NCI-H460 (cell line): ENCODE measurements around the gene ZBED2. TPM values are rescaled to one million over a fixed set of nuclear protein-coding genes. Genes with fewer than 3 reads are reported as not detected.
"Not testable (repeated sequence)": the region's sequence is repeated elsewhere in the genome, so short reads cannot be mapped to it uniquely, and the experiment has no call there.

Experiments
- DNase-seq: peaks from one replicate; pipeline ENCODE4 v3.0.0-alpha.2; 2016; ENCODE audit warnings: low read depth; ENCODE audit errors: extremely low read depth
- polyA plus RNA-seq: library from polyadenylated mRNA; depleted of rRNA; stranded (reverse); fragments of >200 nt; gene quantifications from 2 replicates; pipeline ENCODE4 v1.2.3, GENCODE V29; 2014; cell fraction: nucleus; rRNA removed
- total RNA-seq: library from RNA; depleted of rRNA; stranded (reverse); fragments of >200 nt; shearing (Covaris generic); gene quantifications from 2 replicates; pipeline ENCODE4 v1.2.3, GENCODE V29; 2014; rRNA removed

Gene ZBED2, protein sequence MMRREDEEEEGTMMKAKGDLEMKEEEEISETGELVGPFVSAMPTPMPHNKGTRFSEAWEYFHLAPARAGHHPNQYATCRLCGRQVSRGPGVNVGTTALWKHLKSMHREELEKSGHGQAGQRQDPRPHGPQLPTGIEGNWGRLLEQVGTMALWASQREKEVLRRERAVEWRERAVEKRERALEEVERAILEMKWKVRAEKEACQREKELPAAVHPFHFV
- total RNA-seq, result not detected in 2 replicates
- not detected in 2 replicates for polyA plus RNA-seq

GRCh38 chr3:111595232-111595631, at the start of gene ZBED2:
Gene ZBED2 (minus strand): TSS chr3:111595346. CDS start chr3:111594201, 1,145 bp downstream.
- no peak for DNase-seq

GRCh38 chr3:111639316-111639715, 44.2 kb upstream of the ZBED2 start:
- DNase-seq, result no peak

DNA sequence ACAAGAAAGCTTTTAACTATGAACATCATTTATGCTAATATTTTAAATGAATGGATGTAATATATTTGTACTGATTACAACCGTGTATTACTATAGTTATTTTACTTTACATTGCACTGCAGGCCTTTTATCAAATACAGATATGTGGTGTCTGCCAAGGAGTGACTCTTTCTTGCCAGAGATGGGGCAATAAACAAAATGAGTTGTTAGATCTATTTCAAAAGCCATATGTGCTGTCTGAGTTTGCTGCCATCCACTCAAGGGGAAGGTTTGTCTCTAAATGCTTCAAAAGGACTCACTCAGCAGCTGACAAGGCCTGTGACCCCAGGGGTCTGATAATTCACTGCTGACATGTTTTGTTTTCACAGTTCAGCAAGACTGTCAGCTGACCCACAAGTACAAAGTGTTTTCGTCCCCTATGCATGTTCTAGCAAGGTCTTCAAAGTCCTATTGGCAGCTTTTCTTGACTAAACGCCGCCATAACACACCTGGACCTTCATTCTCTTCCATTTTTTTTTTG, 41.3 kb upstream of the ZBED2 start:
- DNase-seq, result no peak

DNA sequence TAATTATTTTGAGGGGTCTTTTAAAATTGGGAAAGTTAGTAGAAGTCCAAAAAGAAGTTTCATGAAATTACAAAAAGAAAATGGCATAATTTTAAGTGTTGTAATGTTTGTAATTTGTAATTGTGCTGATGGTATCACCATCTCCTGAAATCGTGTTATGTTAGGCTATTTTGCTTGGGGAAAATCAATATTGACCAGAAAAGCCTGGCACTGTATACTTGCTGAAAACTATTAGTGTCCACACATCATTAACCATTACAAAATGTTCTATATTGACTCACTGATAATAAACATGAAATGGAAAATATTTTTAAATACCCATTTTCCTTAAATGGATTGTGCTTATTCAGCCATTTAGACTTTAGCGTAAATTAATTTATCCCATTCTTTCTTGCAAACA, 40.3 kb upstream of the ZBED2 start:
- no peak for DNase-seq

- DNase-seq, result not testable (repeated sequence)
Measured at GRCh38 chr3:111630638-111631037, 35.5 kb upstream of the ZBED2 start.

DNA sequence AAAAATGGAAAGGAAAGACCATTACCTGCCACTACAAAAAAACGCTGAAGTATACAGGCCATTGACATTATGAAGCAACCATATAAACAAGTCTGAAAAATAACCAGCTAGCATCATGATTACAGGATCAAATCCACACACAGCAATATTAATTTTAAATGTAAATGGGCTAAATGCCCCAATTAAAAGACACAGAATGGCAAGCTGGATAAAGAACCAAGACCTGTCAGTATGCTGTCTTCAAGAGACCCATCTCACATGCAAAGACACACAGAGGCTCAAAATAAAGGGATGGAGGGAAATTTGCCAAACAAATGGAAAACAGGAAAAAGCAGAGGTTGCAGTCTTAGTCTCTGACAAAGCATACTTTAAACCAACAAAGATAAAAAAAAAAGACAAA, 33.9 kb upstream of the ZBED2 start:
- not testable (repeated sequence) for DNase-seq

DNA sequence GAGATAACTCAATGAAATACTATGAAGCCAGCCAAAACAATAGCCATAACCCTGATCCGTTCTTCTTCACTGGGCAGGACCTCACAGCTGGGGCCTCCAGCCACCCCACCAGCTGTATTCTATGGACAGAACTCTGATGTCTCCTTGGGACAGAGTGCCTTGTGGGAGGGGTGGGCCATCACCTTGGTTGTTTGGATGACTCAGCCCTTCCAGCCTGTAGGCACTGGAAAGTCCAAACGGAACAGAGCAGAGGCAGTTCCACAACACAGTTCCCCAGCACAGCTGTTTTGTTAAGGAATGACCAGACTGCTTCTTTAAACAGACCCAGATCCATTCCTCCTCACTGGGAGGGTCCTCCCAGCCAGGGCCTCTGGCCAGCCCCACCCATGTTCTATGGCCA, 31.9 kb upstream of the ZBED2 start:
- no peak for DNase-seq

DNA sequence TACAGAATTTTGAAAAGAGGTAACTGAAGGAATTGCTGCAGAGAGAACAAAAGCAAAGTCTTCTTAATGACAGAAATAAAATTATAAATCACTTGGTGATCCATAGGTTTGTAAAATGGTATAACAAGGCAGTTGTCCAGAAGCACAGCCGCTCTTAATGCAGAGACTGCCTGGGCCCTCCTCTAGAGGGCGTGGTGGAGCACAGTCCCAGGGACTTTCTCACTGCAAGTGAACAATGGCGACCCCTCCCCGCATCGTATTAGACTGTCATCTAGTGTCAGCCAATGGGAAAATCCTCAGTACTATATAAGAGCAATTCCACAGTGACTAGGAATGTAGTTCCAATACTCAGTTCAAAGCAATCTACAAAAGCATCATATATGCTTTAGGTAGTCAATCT, 26.4 kb upstream of the ZBED2 start:
- peak; percentile 1 for DNase-seq

DNA sequence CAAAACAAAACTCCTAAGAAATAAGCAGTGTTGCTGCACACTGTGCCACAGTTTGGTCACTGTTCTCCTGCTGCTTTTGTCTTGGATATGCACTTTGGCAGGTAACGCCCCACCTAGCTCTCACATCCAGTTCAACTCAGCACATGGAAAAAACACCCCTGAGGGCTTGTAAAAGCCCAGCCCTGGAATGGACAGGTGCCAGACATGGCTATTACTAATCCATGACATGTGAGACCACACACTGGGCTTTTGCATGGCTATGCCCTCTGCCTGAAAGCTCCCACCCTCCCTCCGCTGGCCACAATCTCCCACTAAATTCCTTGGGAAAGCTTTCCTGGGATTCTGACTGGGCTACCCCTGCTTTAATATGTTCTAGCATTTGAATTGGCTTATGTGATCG, 24.7 kb upstream of the ZBED2 start:
- no peak for DNase-seq

- DNase-seq, result no peak
Measured at GRCh38 chr3:111618945-111619344, 23.8 kb upstream of the ZBED2 start.

DNA sequence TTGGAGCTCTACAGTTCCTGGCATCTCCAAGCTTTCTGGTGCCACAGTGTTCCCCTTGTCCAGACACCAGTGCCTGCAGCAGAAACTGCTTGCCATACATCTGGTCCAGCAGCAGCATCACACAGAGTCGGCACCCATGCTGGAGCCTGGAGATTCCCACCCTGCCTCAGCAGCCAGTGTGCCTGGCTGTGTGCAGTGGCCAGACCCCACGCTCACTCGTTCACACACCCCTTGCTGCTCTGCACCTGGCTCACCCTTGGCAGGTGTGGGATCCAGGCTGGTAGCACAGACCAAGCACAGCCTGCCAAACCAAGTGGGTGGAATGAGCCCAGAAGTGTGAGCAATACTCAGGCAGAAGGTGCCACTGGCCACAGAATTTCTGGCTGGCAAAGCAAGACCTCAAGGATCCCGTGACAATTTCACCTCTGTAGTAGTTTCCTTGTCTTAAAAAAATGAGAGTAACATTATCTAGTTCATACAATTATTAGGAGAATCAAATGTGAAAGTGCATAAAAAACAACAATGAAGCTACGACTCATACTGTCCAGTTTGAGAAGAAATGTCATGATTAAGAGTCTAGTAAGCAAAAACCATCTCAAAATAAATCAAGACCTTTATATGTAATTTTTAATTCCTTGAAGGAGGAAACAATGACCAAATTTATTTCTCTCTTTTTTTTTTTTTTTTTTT, 22.9 kb upstream of the ZBED2 start:
- no peak for DNase-seq

DNA sequence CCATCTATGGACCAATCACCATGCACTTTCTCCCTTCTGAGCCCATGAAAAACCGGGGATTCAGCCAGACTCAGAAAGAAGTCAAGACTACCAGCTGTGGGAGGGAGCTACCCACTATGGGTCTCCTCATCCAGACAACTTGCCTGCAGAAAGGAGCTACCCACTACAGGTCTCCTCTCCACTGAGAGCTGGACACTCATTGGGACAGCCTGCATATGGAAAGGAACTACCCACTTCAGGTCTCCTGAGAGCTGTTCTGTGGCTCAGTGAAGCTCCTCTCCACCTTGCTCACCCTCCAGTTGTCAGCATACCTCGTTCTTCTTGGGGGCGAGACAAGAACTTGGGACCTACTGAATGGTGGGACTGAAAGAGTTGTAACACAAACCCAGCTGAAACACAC, 22.3 kb upstream of the ZBED2 start:
- DNase-seq, result no peak

GRCh38 chr3:111616417-111617105, 21.4 kb upstream of the ZBED2 start:
- no peak for DNase-seq

DNA sequence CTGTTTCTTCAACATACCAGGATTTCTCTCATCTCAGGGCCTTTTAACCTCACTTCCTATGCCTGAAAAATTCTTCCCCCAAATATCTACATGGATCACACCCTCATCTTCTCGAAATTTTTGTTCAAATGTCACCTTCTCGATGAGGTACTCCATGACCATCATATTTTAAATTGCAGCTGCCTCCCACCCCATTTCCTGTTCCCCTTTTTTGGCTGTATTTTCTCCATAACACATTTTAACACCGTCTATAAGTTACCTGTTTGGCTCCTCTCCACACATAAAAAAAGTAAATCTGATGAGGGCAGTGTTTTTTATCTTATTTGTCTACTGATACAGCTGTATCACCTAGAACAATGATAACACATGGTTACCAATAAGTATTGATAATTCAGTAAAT, 20.7 kb upstream of the ZBED2 start:
- DNase-seq, result no peak

DNA sequence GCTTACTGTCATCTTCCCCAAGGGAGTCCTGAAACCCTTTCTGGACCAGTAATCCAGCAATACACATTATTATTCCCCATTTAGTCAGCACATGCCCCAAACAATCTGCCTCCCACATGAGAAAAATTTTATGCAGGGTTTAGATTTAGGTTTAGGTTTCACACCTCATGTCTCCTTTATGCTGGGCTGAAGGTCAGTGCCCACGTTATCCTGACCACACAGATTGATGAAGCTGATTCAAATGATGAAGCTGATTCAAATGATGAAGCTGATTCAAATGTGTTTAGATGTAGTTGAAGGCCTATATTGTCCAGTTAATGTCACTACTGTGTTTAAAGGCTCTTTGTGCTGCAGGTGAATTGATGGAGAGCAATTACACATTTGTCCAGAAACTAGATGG, 18.1 kb upstream of the ZBED2 start:
- no peak for DNase-seq

DNA sequence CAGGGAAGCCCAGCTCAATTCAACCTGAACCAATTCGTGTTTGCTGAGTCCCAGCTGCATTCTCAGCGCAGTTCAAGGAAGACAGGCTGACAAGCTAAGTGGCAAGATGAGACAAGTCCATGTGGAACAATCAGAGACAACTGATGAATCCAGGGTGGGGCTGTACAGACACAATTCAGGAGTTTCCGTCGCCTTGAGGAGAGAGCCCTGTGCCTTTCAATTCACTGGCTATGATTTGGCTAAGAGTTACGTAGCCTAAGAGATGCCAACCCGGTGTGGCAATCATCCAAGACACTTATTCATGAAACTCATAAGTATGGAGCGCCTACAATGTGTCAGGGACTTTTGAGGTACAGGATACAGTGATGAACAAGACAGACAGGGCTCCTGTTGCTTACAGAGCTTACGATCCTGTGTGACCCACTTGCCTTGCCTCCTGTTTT, 15.5 kb upstream of the ZBED2 start:
- DNase-seq, result no peak

GRCh38 chr3:111610189-111610588, 15.0 kb upstream of the ZBED2 start:
- DNase-seq, result no peak

GRCh38 chr3:111609700-111610099, 14.6 kb upstream of the ZBED2 start:
- DNase-seq, result no peak

- DNase-seq, result no peak
Measured at GRCh38 chr3:111608383-111608782, 13.2 kb upstream of the ZBED2 start.

DNA sequence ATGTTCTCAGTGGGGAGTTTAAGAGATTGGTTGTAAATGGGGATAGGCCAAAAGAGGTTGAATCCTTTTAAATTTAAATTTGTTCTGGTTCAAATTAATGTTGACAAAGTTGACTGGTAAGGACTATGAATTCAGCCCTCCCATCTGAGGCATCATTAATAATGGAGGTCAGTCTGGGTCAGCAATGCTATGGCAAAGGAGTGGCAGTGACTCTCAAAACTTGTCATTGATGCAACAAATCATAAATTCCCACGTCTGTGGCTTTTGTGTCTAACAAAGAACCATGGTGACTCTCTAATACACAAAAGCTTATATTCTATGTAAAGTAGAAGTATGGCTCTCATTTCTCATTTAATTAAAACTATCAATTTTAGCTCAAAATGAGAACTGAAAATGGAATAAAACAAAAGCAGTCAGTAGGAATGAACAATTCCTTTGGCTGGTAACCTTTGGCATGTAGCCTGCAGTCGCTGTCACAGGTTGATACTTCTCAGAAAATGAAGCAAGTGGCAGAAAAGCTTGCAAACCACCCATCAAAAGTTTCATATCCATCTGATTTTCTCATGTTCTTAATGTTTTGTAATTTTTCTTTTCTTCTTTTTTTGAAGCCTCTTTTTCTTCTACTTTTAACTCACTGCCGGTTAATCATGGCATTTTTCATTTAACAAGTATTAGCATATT, 12.2 kb upstream of the ZBED2 start:
- no peak for DNase-seq

GRCh38 chr3:111605493-111605892, 10.3 kb upstream of the ZBED2 start:
- DNase-seq, result no peak
